KMS-11 (cell line): ENCODE data around the gene NTRK3.

Experiments used
- H2AFZ ChIP-seq: fragments of 200-600 bp; sonication (generic); 2 replicates; pipeline ENCODE4 v1.6.1; 2016; ENCODE audit warnings: antibody characterized with exemption, mixed run types, low read depth
- H3K27ac ChIP-seq: fragments of 200-600 bp; sonication (generic); 2 replicates; pipeline ENCODE4 v1.6.1; 2016; ENCODE audit warnings: mild to moderate bottlenecking, mixed run types
- H3K27me3 ChIP-seq: fragments of 200-600 bp; sonication (generic); 2 replicates; pipeline ENCODE4 v1.6.1; 2017; ENCODE audit warnings: mild to moderate bottlenecking, low read depth, mixed run types, moderate library complexity; ENCODE audit not compliant: insufficient read depth
- H3K36me3 ChIP-seq: fragments of 200-600 bp; sonication (generic); 2 replicates; pipeline ENCODE4 v1.6.1; 2017; ENCODE audit warnings: mild to moderate bottlenecking, mixed run types; ENCODE audit not compliant: insufficient read depth
- H3K4me1 ChIP-seq: fragments of 200-600 bp; sonication (generic); 2 replicates; pipeline ENCODE4 v1.6.1; 2016; ENCODE audit warnings: mild to moderate bottlenecking, low read depth, mixed run types; ENCODE audit not compliant: poor library complexity, severe bottlenecking
- H3K4me2 ChIP-seq: fragments of 200-600 bp; sonication (generic); 2 replicates; pipeline ENCODE4 v1.7.0; 2016; ENCODE audit warnings: mild to moderate bottlenecking, mixed run types
- H3K4me3 ChIP-seq: fragments of 200-600 bp; sonication (generic); IDR thresholded peaks from 2 replicates; pipeline ENCODE4 v1.6.1; 2017; ENCODE audit warnings: low read depth, low read length, mixed read lengths; ENCODE audit not compliant: insufficient read depth
- H3K79me2 ChIP-seq: fragments of 200-600 bp; sonication (generic); 2 replicates; pipeline ENCODE4 v1.6.1; 2016; ENCODE audit warnings: low read depth, mixed run types; ENCODE audit not compliant: insufficient read depth
- H3K9ac ChIP-seq: fragments of 200-600 bp; sonication (generic); 2 replicates; pipeline ENCODE4 v1.6.1; 2016; ENCODE audit warnings: mild to moderate bottlenecking, mixed run types
- H4K20me1 ChIP-seq: fragments of 200-600 bp; sonication (generic); 2 replicates; pipeline ENCODE4 v1.6.1; 2016; ENCODE audit warnings: mild to moderate bottlenecking, mixed run types; ENCODE audit not compliant: insufficient read depth
- CTCF ChIP-seq: fragments of 200-600 bp; sonication (generic); conservative IDR thresholded peaks from 2 replicates; pipeline ENCODE4 v1.6.1; 2017; ENCODE audit warnings: low read depth, mild to moderate bottlenecking, antibody characterized with exemption, low read length, moderate library complexity, mixed read lengths

NTRK3 gene

GRCh38 chr15:87954793-87955192 lies 301.7 kb downstream of the NTRK3 start:
- Histone ChIP-seq H2AFZ (no peak overlapping the region), H4K20me1 (no peaks in the 10 kb centered on the region), H3K27me3 (no peaks in the 10 kb centered on the region), H3K9ac (no peak overlapping the region), H3K4me1 (no peaks in the 10 kb centered on the region), H3K36me3 (no peaks in the 10 kb centered on the region), H3K4me2 (no peak overlapping the region), H3K4me3 (no peak overlapping the region), H3K27ac (no peak overlapping the region), H3K79me2 (no peaks in the 10 kb centered on the region)
- no peak for TF ChIP-seq CTCF

GRCh38 chr15:87952736-87953287 lies 303.7 kb downstream of the NTRK3 start:
- Histone ChIP-seq H3K9ac (no peak overlapping the region), H3K4me1 (no peaks in the 10 kb centered on the region), H3K27ac (no peak overlapping the region), H3K4me2 (no peak overlapping the region), H3K27me3 (no peaks in the 10 kb centered on the region), H3K79me2 (no peaks in the 10 kb centered on the region), H4K20me1 (no peaks in the 10 kb centered on the region), H3K36me3 (no peaks in the 10 kb centered on the region), H3K4me3 (no peak overlapping the region), H2AFZ (no peak overlapping the region)
- no peak for TF ChIP-seq CTCF

GRCh38 chr15:87949575-87950223 lies 306.8 kb downstream of the NTRK3 start:
- Histone ChIP-seq H3K4me3 (no peak overlapping the region), H3K27me3 (no peaks in the 10 kb centered on the region), H4K20me1 (no peaks in the 10 kb centered on the region), H3K9ac (no peak overlapping the region), H2AFZ (no peak overlapping the region), H3K4me1 (no peaks in the 10 kb centered on the region), H3K27ac (no peak overlapping the region), H3K79me2 (no peaks in the 10 kb centered on the region), H3K4me2 (no peak overlapping the region), H3K36me3 (no peaks in the 10 kb centered on the region)
- TF ChIP-seq CTCF, result no peak

- TF ChIP-seq CTCF, result no peak
These were observed 307.4 kb downstream of the NTRK3 start for GRCh38 chr15:87949151-87949574.

More at GRCh38 chr15:87949151-87949574, 307.4 kb downstream of the NTRK3 start:
- no peaks in the 10 kb centered on the region for H3K79me2 ChIP-seq
- no peaks in the 10 kb centered on the region for H3K27me3 ChIP-seq
- H2AFZ ChIP-seq, result no peak overlapping the region
- no peak overlapping the region for H3K27ac ChIP-seq
- H3K36me3 ChIP-seq, result no peaks in the 10 kb centered on the region
- H3K4me2 ChIP-seq, result no peak overlapping the region
- no peaks in the 10 kb centered on the region for H4K20me1 ChIP-seq
- no peak overlapping the region for H3K4me3 ChIP-seq
- H3K4me1 ChIP-seq, result no peaks in the 10 kb centered on the region
- no peak overlapping the region for H3K9ac ChIP-seq
